ENCODE data around the gene ANGPTL8.
A peak's percentile ranks its signal among the peaks of the same experiment; 100 is the strongest.

The ANGPTL8 gene

GRCh38 chr19:11257846-11258380 is 18.5 kb downstream of the ANGPTL8 start:
- H3K36me3 ChIP-seq (ENCODE audit: control insufficient read depth, low read length) = no peaks in the 10 kb centered on the region
- no peaks in the 10 kb centered on the region for H3K27me3 ChIP-seq (ENCODE audit: control insufficient read depth, low read length)
- no peaks in the 10 kb centered on the region for H3K9me3 ChIP-seq (ENCODE audit: control insufficient read depth, insufficient read depth, low read length)
- TF ChIP-seq EZH2phosphoT487 (IDR thresholded peaks at IDR 0.05; ENCODE audit: borderline replicate concordance, low read length) (no peak), CTCF (IDR thresholded peaks at IDR 0.05; ENCODE audit: low read depth, low read length, poor library complexity, severe bottlenecking) (no peak)
- 0 out of 2 replicates have a peak, but pooled peaks cover 3% of the 10 kb centered on the region for H3F3A ChIP-seq (ENCODE audit: control insufficient read depth, insufficient read depth)
- no peak overlapping the region for H3K4me3 ChIP-seq (ENCODE audit: low read length)
- H3K4me1 ChIP-seq (ENCODE audit: control insufficient read depth, low read length) = peaks cover 12% of the 10 kb centered on the region
- H3K79me2 ChIP-seq (ENCODE audit: control insufficient read depth, low read length) = peaks cover 7% of the 10 kb centered on the region
- no peaks in the 10 kb centered on the region for H4K20me1 ChIP-seq (ENCODE audit: control insufficient read depth, insufficient read depth, low read depth, low read length)
- H3K27ac ChIP-seq (ENCODE audit: low read depth, low read length) = no peak overlapping the region
- H3K4me2 ChIP-seq (ENCODE audit: low read length) = no peak overlapping the region
- H3K9me2 ChIP-seq (replicated peaks; ENCODE audit: control insufficient read depth, low read length) = no peaks in the 10 kb centered on the region

- Histone ChIP-seq H3F3A (ENCODE audit: control insufficient read depth, insufficient read depth) (peaks cover 5% of the 10 kb centered on the region; the same call in 1 of the 2 replicates), H3K4me3 (ENCODE audit: low read length) (peak overlapping the region; percentile 86; the same call in 1 of the 2 replicates), H3K4me2 (ENCODE audit: low read length) (no peak overlapping the region)
Observed at GRCh38 chr19:11260996-11261395, 21.6 kb downstream of the ANGPTL8 start.

GRCh38 chr19:11261431-11261970 is 22.1 kb downstream of the ANGPTL8 start:
- Histone ChIP-seq H3K9me3 (ENCODE audit: control insufficient read depth, insufficient read depth, low read length) (no peaks in the 10 kb centered on the region), H4K20me1 (ENCODE audit: control insufficient read depth, insufficient read depth, low read depth, low read length) (no peaks in the 10 kb centered on the region), H3K27me3 (ENCODE audit: control insufficient read depth, low read length) (no peaks in the 10 kb centered on the region), H3K79me2 (ENCODE audit: control insufficient read depth, low read length) (peaks cover 7% of the 10 kb centered on the region), H3K27ac (ENCODE audit: low read depth, low read length) (no peak overlapping the region), H3K4me2 (ENCODE audit: low read length) (peak overlapping the region; percentile 96), H3K9me2 (replicated peaks; ENCODE audit: control insufficient read depth, low read length) (no peaks in the 10 kb centered on the region), H3F3A (ENCODE audit: control insufficient read depth, insufficient read depth) (peaks cover 5% of the 10 kb centered on the region; the same call in 1 of the 2 replicates), H3K4me3 (ENCODE audit: low read length) (peak overlapping the region; percentile 86), H3K36me3 (ENCODE audit: control insufficient read depth, low read length) (no peaks in the 10 kb centered on the region), H3K4me1 (ENCODE audit: control insufficient read depth, low read length) (peaks cover 40% of the 10 kb centered on the region)
- TF ChIP-seq CTCF (IDR thresholded peaks at IDR 0.05; ENCODE audit: low read depth, low read length, poor library complexity, severe bottlenecking) = no peak
- TF ChIP-seq EZH2phosphoT487 (IDR thresholded peaks at IDR 0.05; ENCODE audit: borderline replicate concordance, low read length) = no peak

More at GRCh38 chr19:11260996-11261395, 21.6 kb downstream of the ANGPTL8 start:
- Histone ChIP-seq H3K9me2 (replicated peaks; ENCODE audit: control insufficient read depth, low read length) (no peaks in the 10 kb centered on the region), H4K20me1 (ENCODE audit: control insufficient read depth, insufficient read depth, low read depth, low read length) (no peaks in the 10 kb centered on the region), H3K36me3 (ENCODE audit: control insufficient read depth, low read length) (no peaks in the 10 kb centered on the region), H3K79me2 (ENCODE audit: control insufficient read depth, low read length) (peaks cover 7% of the 10 kb centered on the region), H3K9me3 (ENCODE audit: control insufficient read depth, insufficient read depth, low read length) (no peaks in the 10 kb centered on the region), H3K27me3 (ENCODE audit: control insufficient read depth, low read length) (no peaks in the 10 kb centered on the region), H3K27ac (ENCODE audit: low read depth, low read length) (no peak overlapping the region), H3K4me1 (ENCODE audit: control insufficient read depth, low read length) (peaks cover 40% of the 10 kb centered on the region)
- TF ChIP-seq EZH2phosphoT487 (IDR thresholded peaks at IDR 0.05; ENCODE audit: borderline replicate concordance, low read length) (no peak), CTCF (IDR thresholded peaks at IDR 0.05; ENCODE audit: low read depth, low read length, poor library complexity, severe bottlenecking) (no peak)
